ENCODE results near the gene JUN.

- TF ChIP-seq CTCF (IDR thresholded peaks at IDR 0.05): no peak
- no peak for TF ChIP-seq EZH2 (IDR thresholded peaks at IDR 0.05)
- no peak for TF ChIP-seq EZH2phosphoT487 (IDR thresholded peaks at IDR 0.05)
Observed at GRCh38 chr1:58741678-58742553, 41.9 kb downstream of the JUN start.

Data from neural progenitor cell (in vitro differentiated cells).